ENCODE measurements around the gene SMARCA4.

Gene SMARCA4

GRCh38 chr19:10960314-10961072 lies at the start of gene SMARCA4:
Gene SMARCA4 (plus strand): TSS chr19:10961030. CDS start chr19:10984152, 23,122 bp downstream.
- peak; percentile 96 for DNase-seq

GRCh38 chr19:10911579-10912363 lies 49.1 kb upstream of the SMARCA4 start:
- no peak for DNase-seq

GRCh38 chr19:10912619-10913018 lies 48.2 kb upstream of the SMARCA4 start:
- no peak for DNase-seq

- no peak for DNase-seq
Observed at GRCh38 chr19:10913716-10914340, 47.0 kb upstream of the SMARCA4 start.

GRCh38 chr19:10915130-10916091 lies 45.4 kb upstream of the SMARCA4 start:
- DNase-seq = peak; percentile 79

GRCh38 chr19:10916602-10917001 lies 44.2 kb upstream of the SMARCA4 start:
- DNase-seq = no peak

GRCh38 chr19:10918359-10918758 lies 42.5 kb upstream of the SMARCA4 start:
- peak; percentile 89 for DNase-seq

- DNase-seq = no peak
Observed at GRCh38 chr19:10919352-10920287, 41.2 kb upstream of the SMARCA4 start.

GRCh38 chr19:10920288-10920655 lies 40.6 kb upstream of the SMARCA4 start:
- no peak for DNase-seq

- DNase-seq = no peak
Observed at GRCh38 chr19:10920781-10921180, 40.0 kb upstream of the SMARCA4 start.

GRCh38 chr19:10921199-10921909 lies 39.5 kb upstream of the SMARCA4 start:
- no peak for DNase-seq

- peak; percentile 6 for DNase-seq
Observed at GRCh38 chr19:10921910-10922637, 38.8 kb upstream of the SMARCA4 start.

- no peak for DNase-seq
Observed at GRCh38 chr19:10922638-10923014, 38.2 kb upstream of the SMARCA4 start.

GRCh38 chr19:10923260-10924112 lies 37.3 kb upstream of the SMARCA4 start:
- DNase-seq = no peak

- DNase-seq = no peak
Observed at GRCh38 chr19:10924597-10924996, 36.2 kb upstream of the SMARCA4 start.

- DNase-seq = no peak
Observed at GRCh38 chr19:10927730-10928562, 32.9 kb upstream of the SMARCA4 start.

- peak; percentile 98 for DNase-seq
Observed at GRCh38 chr19:10928563-10929401, 32.0 kb upstream of the SMARCA4 start, which contains the start of the genes TIMM29 and YIPF2. Gene TIMM29 (plus strand): TSS chr19:10928811. CDS start chr19:10928823, 12 bp downstream. Gene YIPF2 (minus strand): TSS chr19:10928639. CDS start chr19:10928410, 229 bp downstream.
